SK-N-SH (cell line): ENCODE results near the gene PPA2. TPM values are rescaled to one million over a fixed set of nuclear protein-coding genes. Genes with fewer than 3 reads are reported as not detected.

ENCODE experiments used
- CTCF ChIA-PET: fragments of 300-600, 350-600 bp; formaldehyde crosslinking; extraction: SDS; loops from one replicate; lab custom pipeline; 2021; lab: Yijun Ruan, JAX
- POLR2A ChIA-PET: fragments of 350-600 bp; sonication (Branson Sonifier 250); formaldehyde crosslinking; extraction: SDS; loops from one replicate; lab custom pipeline; 2020; ENCODE audit warnings: antibody characterized with exemption, inconsistent platforms; lab: Yijun Ruan, JAX
- DNase-seq: peaks from one replicate; pipeline ENCODE4 v3.0.0; 2012
- H2AFZ ChIP-seq: fragments of 200-600 bp; sonication (generic); 2 replicates; pipeline ENCODE4 v1.8.1; 2016; ENCODE audit warnings: antibody characterized with exemption, mild to moderate bottlenecking, low read depth
- H3F3A ChIP-seq: fragments of 200-600 bp; sonication (generic); replicated peaks from 2 replicates; pipeline ENCODE3; 2016; ENCODE audit warnings: antibody characterized with exemption, mild to moderate bottlenecking; ENCODE audit not compliant: insufficient read depth
- H3K27ac ChIP-seq, 2 experiments: fragments of 200-500 bp in 1 of 2; fragments of 200-600 bp in 1 of 2; sonication (Bioruptor generic) in 1 of 2; sonication (generic), shearing (Covaris generic) in 1 of 2; 2 replicates each; pipeline versions ENCODE4 v1.5.1 to v1.6.1; 2014 to 2016; ENCODE audit warnings: low read depth in 2 of 2, inconsistent platforms in 1 of 2, low read length in 1 of 2, mild to moderate bottlenecking in 1 of 2, mixed read lengths in 1 of 2
- H3K27me3 ChIP-seq: fragments of 200-600 bp; sonication (generic), shearing (Covaris generic); 2 replicates; pipeline ENCODE4 v1.6.1; 2016; ENCODE audit warnings: mixed run types; ENCODE audit not compliant: insufficient read depth
- H3K36me3 ChIP-seq, 2 experiments: fragments of 200-500 bp in 1 of 2; fragments of 200-600 bp in 1 of 2; sonication (Bioruptor generic) in 1 of 2; sonication (generic) in 1 of 2; replicated peaks in 1 of 2; 2 replicates each; pipeline versions ENCODE3 to v1.5.1; 2014 to 2016; ENCODE audit warnings: low read length in 1 of 2, mild to moderate bottlenecking in 1 of 2; ENCODE audit not compliant: insufficient read depth in 2 of 2, control insufficient read depth in 1 of 2
- H3K4me1 ChIP-seq, 2 experiments: fragments of 200-500 bp in 1 of 2; fragments of 200-600 bp in 1 of 2; sonication (Bioruptor generic) in 1 of 2; sonication (generic), shearing (Covaris generic) in 1 of 2; 2 replicates each; pipeline versions ENCODE4 v1.5.1 to v1.6.1; 2014 to 2016; ENCODE audit warnings: low read depth in 1 of 2, low read length in 1 of 2, mixed run types in 1 of 2; ENCODE audit not compliant: insufficient read depth in 2 of 2, control insufficient read depth in 1 of 2
- H3K4me2 ChIP-seq: fragments of 200-600 bp; sonication (generic), shearing (Covaris generic); 2 replicates; pipeline ENCODE4 v1.6.1; 2017; ENCODE audit warnings: mixed run types
- H3K4me3 ChIP-seq, 2 experiments: fragments of 200-500 bp in 1 of 2; fragments of 200-600 bp in 1 of 2; sonication (Bioruptor generic) in 1 of 2; sonication (generic), shearing (Covaris generic) in 1 of 2; 2 replicates each; pipeline versions ENCODE4 v1.5.1 to v1.8.1; 2014 to 2016; ENCODE audit warnings: low read depth in 2 of 2, inconsistent platforms in 1 of 2, low read length in 1 of 2, mild to moderate bottlenecking in 1 of 2, mixed read lengths in 1 of 2, moderate library complexity in 1 of 2
- H3K79me2 ChIP-seq: fragments of 200-600 bp; sonication (generic); 2 replicates; pipeline ENCODE4 v1.8.1; 2017; ENCODE audit warnings: mild to moderate bottlenecking; ENCODE audit not compliant: insufficient read depth
- H3K9ac ChIP-seq: fragments of 200-600 bp; sonication (generic); 2 replicates; pipeline ENCODE4 v1.6.1; 2017; ENCODE audit warnings: mixed run types
- H3K9me2 ChIP-seq: fragments of 200-600 bp; sonication (generic); 2 replicates; pipeline ENCODE4 v1.6.1; 2017; ENCODE audit warnings: mixed run types
- H3K9me3 ChIP-seq: fragments of 200-600 bp; sonication (generic); 2 replicates; pipeline ENCODE4 v1.6.1; 2017; ENCODE audit warnings: mixed run types, mild to moderate bottlenecking, moderate library complexity
- H4K20me1 ChIP-seq: fragments of 200-600 bp; sonication (generic); 2 replicates; pipeline ENCODE4 v1.6.1; 2017; ENCODE audit warnings: mild to moderate bottlenecking, mixed run types; ENCODE audit not compliant: insufficient read depth
- CHD2 ChIP-seq: fragments of 150-350 bp; IDR thresholded peaks from 2 replicates; pipeline ENCODE4 v1.6.1; 2018; ENCODE audit warnings: low read length; ENCODE audit not compliant: partially characterized antibody
- ELF1 ChIP-seq: IDR thresholded peaks from 2 replicates; pipeline ENCODE4 v1.4.0; 2012
- EP300 ChIP-seq, 2 experiments: IDR thresholded peaks; 2 replicates each; pipeline versions ENCODE4 v1.4.0 to v1.6.1; 2012; ENCODE audit warnings: borderline replicate concordance in 1 of 2, low read depth in 1 of 2, low read length in 1 of 2
- EZH2phosphoT487 ChIP-seq: fragments of 200-600 bp; sonication (generic); IDR thresholded peaks from 2 replicates; pipeline ENCODE4 v1.6.1; 2017; ENCODE audit warnings: low read depth, mixed run types, mild to moderate bottlenecking, antibody characterized with exemption, moderate library complexity, borderline replicate concordance
- FOXM1 ChIP-seq: IDR thresholded peaks from 2 replicates; pipeline ENCODE4 v1.4.0; 2012; ENCODE audit warnings: low read depth, mild to moderate bottlenecking
- JUND ChIP-seq: IDR thresholded peaks from 2 replicates; pipeline ENCODE4 v1.4.0; 2012
- MEF2A ChIP-seq: IDR thresholded peaks from 2 replicates; pipeline ENCODE4 v1.4.0; 2012; ENCODE audit warnings: low read depth, borderline replicate concordance
- MXI1 ChIP-seq: IDR thresholded peaks from 2 replicates; pipeline ENCODE4 v1.6.1; 2012; ENCODE audit warnings: mild to moderate bottlenecking, low read depth, low read length, improper control_type of control experiment
- POLR2AphosphoS5 ChIP-seq: IDR thresholded peaks from 2 replicates; pipeline ENCODE4 v1.6.1; 2012; ENCODE audit warnings: low read depth, low read length
- RAD21 ChIP-seq: IDR thresholded peaks from 2 replicates; pipeline ENCODE4 v1.6.1; 2012; ENCODE audit warnings: mild to moderate bottlenecking, low read length
- RFX5 ChIP-seq: IDR thresholded peaks from 2 replicates; pipeline ENCODE4 v1.6.1; 2012; ENCODE audit warnings: mild to moderate bottlenecking, improper control_type of control experiment, low read length
- TAF1 ChIP-seq: IDR thresholded peaks from 2 replicates; pipeline ENCODE4 v1.6.1; 2012; ENCODE audit warnings: low read depth, mild to moderate bottlenecking, low read length, moderate library complexity, borderline replicate concordance
- YY1 ChIP-seq: IDR thresholded peaks from 2 replicates; pipeline ENCODE4 v1.4.0; 2012; ENCODE audit warnings: low read depth, mild to moderate bottlenecking
- WGBS: methylation state at CpG from one replicate; pipeline ENCODE4 v1.1.6; 2017; ENCODE audit warnings: low lambda C conversion rate; 5-methylcytosine and 5-hydroxymethylcytosine counted together
- polyA plus RNA-seq, 3 experiments: library from polyadenylated mRNA; depleted of rRNA; stranded (reverse); fragments of >200 nt; gene quantifications; 2 replicates each; pipeline ENCODE4 v1.2.3, GENCODE V29; 2012
- TF ChIP-seq, protein P1 (sequence below): fragments of 150-350 bp; IDR thresholded peaks from 2 replicates; pipeline ENCODE4 v1.6.1; 2017; ENCODE audit warnings: antibody characterized with exemption, low read length, low read depth, borderline replicate concordance
- TF ChIP-seq, protein P2 (sequence below): IDR thresholded peaks from 2 replicates; pipeline ENCODE4 v1.4.0; 2012; ENCODE audit warnings: low read depth
- TF ChIP-seq, protein P3 (sequence below): fragments of 150-350 bp; IDR thresholded peaks from 2 replicates; pipeline ENCODE4 v1.6.1; 2016; ENCODE audit warnings: mild to moderate bottlenecking, low read depth, low read length

Gene PPA2
- polyA plus RNA-seq, 1 of the 3 experiments (the other 2 are of a cell fraction): 57.8 TPM

DNA sequence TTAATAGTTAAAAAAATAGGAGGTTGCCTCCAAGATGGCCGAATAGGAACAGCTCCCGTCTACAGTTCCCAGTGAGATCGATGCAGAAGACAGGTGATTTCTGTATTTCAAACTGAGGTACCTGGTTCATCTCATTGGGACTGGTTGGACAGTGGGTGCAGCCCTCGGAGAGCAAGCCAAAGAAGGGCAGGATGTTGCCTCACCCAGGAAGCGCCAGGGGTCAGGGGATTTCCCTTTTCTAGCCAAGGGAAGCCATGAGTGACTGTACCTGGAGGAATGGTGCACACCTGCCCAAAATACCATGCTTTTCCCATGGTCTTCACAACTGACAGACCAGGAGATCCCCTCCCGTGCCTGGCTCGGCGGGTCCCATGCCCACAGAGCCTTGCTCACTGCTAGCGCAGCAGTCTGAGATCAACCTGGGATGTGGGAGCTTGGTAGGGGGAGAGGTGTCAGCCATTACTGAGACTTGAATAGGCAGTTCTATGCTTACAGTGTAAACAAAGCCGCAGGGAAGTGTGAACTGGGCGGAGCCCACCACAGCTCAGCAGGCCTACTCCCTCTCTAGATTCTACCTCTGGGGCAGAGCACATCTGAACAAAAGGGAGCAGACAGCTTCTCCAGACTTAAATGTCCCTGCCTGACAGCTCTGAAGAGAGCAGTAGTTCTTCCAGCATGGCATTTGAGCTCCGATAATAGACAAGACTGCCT is 47.5 kb downstream of the PPA2 start:
- Histone ChIP-seq H3K9me2 (peaks cover 3% of the 10 kb centered on the region; the same call in 1 of the 2 replicates), H3K4me3 (no peak overlapping the region; a peak in 1 of 4 replicates), H3K4me2 (no peak overlapping the region), H2AFZ (no peak overlapping the region), H4K20me1 (no peaks in the 10 kb centered on the region), H3K9ac (no peak overlapping the region), H3K9me3 (0 out of 2 replicates have a peak, but pooled peaks cover 3% of the 10 kb centered on the region), H3K79me2 (no peaks in the 10 kb centered on the region), H3K27ac (no peak overlapping the region), H3K36me3 (peaks cover 47 to 55% of the 10 kb centered on the region in 2 experiments), H3K4me1 (no peaks in the 10 kb centered on the region; a peak in 1 of 4 replicates), H3F3A (no peaks in the 10 kb centered on the region), H3K27me3 (no peaks in the 10 kb centered on the region)
- ChIA-PET POLR2A (no interaction called here), CTCF (no interaction called here)
- DNase-seq: no peak
- WGBS: 87% methylated on average over 6 of the region's 12 CpGs
- TF ChIP-seq YY1 (no peak), MXI1 (no peak), EZH2phosphoT487 (no peak), RAD21 (no peak), ELF1 (no peak), RFX5 (no peak), POLR2AphosphoS5 (no peak)
- TF ChIP-seq, protein P1, sequence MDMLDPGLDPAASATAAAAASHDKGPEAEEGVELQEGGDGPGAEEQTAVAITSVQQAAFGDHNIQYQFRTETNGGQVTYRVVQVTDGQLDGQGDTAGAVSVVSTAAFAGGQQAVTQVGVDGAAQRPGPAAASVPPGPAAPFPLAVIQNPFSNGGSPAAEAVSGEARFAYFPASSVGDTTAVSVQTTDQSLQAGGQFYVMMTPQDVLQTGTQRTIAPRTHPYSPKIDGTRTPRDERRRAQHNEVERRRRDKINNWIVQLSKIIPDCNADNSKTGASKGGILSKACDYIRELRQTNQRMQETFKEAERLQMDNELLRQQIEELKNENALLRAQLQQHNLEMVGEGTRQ: no peak
- TF ChIP-seq, protein P2, sequence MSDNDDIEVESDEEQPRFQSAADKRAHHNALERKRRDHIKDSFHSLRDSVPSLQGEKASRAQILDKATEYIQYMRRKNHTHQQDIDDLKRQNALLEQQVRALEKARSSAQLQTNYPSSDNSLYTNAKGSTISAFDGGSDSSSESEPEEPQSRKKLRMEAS: no peak

DNA sequence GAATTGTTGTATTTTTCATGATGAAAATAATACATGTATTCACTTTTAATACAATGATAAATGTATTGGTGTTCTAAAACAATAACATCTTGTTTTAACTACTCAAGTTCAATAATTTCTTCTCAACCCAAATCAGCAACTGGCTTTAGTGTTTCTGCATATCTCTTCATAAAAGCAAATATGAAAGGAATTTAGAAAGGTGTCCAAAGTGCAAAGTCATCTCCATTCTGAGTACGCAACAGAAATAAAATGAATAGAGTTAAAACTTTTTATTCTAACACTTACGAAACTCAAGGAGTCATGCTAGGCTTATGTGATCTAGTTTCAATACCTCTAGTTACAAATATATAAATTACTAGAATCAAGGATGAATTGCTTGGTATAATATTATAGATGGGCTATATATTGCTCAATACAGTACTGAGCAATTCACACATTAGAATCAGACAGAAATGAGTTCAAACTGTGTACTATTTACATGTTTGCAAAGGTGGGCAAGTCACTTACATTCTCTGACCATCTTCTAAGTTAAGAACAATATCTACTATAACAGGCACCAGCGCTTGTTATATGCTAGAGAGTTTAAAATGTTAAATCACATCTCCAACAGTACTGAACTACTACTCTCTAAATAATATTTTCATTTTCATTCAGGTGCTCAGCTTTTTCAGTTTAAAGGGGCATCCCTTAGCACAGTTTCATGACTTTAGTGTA is 51.5 kb downstream of the PPA2 start:
- DNase-seq: no peak
- Histone ChIP-seq H3K9me2 (peaks cover 3% of the 10 kb centered on the region; the same call in 1 of the 2 replicates), H3K4me1 (no peaks in the 10 kb centered on the region; a peak in 1 of 4 replicates), H3F3A (peaks cover 5% of the 10 kb centered on the region), H3K4me3 (no peak overlapping the region), H4K20me1 (no peaks in the 10 kb centered on the region), H3K36me3 (peaks cover 40 to 63% of the 10 kb centered on the region in 2 experiments), H2AFZ (no peak overlapping the region), H3K9ac (no peak overlapping the region), H3K27ac (no peak overlapping the region), H3K4me2 (no peak overlapping the region), H3K9me3 (0 out of 2 replicates have a peak, but pooled peaks cover 3% of the 10 kb centered on the region)
- 73% methylated on average over 3 of the region's 3 CpGs for WGBS
- POLR2A ChIA-PET: no interaction called here
- TF ChIP-seq MEF2A: no peak
- TF ChIP-seq RFX5: no peak
- TF ChIP-seq POLR2AphosphoS5: no peak
- TF ChIP-seq ELF1: no peak
- no peak for TF ChIP-seq JUND
- TF ChIP-seq, protein P3, sequence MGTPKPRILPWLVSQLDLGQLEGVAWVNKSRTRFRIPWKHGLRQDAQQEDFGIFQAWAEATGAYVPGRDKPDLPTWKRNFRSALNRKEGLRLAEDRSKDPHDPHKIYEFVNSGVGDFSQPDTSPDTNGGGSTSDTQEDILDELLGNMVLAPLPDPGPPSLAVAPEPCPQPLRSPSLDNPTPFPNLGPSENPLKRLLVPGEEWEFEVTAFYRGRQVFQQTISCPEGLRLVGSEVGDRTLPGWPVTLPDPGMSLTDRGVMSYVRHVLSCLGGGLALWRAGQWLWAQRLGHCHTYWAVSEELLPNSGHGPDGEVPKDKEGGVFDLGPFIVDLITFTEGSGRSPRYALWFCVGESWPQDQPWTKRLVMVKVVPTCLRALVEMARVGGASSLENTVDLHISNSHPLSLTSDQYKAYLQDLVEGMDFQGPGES: no peak
- TF ChIP-seq EP300 (IDR thresholded peaks at IDR 0.05; ENCODE audit: borderline replicate concordance in 1 of 2, low read depth in 1 of 2, low read length in 1 of 2): no peak
- no peak for TF ChIP-seq FOXM1
- no peak for TF ChIP-seq CHD2
- no peak for TF ChIP-seq TAF1
- TF ChIP-seq, all 33 proteins: peak for 0
- CTCF ChIA-PET: no interaction called here
- Histone ChIP-seq H3K79me2 (no peaks in the 10 kb centered on the region), H3K27me3 (no peaks in the 10 kb centered on the region)
